Measurements from ENCODE around the gene NCOA7.
A peak's percentile ranks its signal among the peaks of the same experiment; 100 is the strongest.
"Not testable (repeated sequence)": the region's sequence is repeated elsewhere in the genome, so short reads cannot be mapped to it uniquely, and the experiment has no call there.

Gene NCOA7

DNA sequence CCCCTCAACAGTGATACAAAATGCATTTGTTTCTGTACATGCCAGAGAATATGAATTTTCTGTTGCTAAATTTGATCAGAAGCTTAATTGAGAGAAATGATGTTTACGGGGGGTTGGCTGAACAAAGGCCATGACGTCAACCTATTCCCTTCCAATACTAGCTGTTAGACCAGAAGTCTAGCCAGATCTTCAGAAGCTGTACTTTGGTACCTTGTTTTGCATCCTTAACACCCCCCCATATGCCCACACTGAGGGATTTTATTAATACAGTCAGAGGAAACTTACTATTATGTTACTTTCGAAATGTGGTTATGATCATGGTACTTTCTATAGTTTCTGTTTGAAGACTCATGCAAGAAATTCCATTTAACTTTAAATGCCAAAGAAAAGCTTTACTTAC, 3.1 kb downstream of the NCOA7 start:
- DNase-seq, result no peak

DNA sequence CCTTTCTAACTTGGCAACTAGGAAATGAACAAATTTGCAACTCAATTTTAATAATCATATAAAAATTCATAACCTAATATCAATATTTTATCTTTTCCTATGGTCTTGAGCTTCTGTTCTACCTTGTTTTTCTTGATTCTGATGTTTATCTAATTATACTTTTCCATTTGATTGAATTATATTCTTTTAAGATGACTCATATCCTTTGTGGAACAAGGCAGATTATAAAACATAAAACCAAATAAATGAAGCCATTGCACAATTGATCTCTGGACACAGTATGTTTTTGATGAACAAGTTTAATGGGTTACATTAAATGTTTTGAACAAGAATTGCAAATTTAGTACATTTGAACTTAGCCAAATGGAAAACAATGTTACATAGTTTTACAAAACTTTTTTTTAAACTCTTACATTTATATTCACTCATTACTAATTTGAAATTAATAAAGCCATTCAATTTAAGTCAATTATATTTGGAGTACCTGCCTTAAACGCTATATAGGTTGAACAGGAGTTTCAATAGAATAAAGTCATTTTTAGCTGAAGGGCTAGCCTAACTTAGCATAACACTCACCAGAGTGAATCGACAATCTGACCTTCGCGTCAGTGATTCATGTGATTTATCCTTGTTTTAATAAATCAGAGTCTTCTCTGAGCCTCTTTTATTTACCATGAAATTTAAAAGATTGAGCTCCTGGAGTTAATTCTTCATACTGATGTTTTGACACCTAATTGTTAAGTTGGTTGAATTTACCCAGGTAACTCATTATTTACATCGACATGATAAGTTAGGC, 3.8 kb downstream of the NCOA7 start:
- no peak for DNase-seq

- no peak for DNase-seq
Observed at GRCh38 chr6:125795301-125795700, 4.5 kb downstream of the NCOA7 start.

GRCh38 chr6:125797120-125797885, 6.5 kb downstream of the NCOA7 start:
- no peak for DNase-seq

DNA sequence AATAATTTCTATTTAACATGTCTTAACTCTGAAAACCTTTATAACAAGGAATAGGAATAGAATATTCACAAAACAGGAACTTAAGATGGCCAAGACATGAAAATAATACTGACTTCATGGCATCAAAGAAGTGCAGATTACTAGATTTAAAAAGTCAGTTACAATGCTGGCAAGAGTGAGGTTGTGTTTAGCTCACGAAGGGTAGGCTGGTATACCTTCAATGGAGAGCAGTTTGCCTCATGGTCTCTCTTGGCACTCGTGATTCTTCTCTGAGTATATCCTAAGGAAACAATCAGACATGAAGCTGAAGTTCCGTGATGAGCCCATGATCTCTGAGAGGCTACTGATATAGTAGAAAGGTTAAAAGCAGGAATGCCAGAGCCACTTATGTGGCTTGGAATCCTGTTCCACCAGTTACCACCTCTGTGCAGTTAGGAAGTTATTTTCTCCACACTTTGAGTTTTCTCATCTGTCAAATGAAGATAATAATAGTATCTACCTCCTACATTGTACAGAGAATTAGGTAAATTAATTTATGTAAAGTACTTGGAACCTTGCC, 7.2 kb downstream of the NCOA7 start:
- DNase-seq, result no peak

- DNase-seq, result no peak
Observed at GRCh38 chr6:125798734-125799508, 8.2 kb downstream of the NCOA7 start.

GRCh38 chr6:125802383-125802782, 11.6 kb downstream of the NCOA7 start:
- no peak for DNase-seq

DNA sequence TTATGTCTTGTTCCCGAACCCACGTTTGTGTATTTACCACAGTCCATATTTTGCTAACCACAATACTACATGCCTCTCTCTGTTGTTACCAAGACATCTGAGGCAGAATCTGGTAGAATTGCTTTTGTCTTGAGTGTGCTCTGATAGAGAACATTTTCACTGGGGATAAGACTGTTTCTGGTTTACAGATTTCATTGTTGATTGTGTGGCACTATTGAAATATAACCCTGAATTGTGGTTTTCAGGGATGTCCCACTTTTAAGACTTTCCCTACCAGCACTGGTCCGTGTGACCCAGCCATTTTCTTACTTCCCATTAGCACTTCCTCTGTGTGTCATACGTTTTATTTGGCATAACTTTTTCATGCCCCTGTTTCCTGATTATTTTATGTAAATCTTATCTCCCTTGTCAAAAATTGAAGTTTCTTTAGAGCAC, 12.2 kb downstream of the NCOA7 start:
- DNase-seq, result no peak

DNA sequence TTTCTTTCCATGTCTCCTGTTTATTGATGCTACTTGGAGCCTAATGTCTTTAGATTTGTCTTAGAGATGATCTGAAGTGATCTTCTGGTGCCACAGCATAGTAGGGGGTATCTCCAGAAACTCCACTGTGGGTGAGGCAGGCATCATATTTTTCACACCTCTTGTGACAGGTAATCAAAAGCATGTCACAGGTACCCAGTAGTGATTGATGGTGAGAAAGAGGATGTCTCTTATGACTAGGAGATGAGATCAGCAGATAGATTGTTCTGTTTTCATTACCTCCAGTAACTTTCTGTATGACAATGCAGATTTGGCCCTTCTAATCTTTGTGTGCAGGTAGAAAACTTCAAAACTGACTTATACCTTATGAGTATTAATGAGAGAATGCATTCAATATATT, 13.5 kb downstream of the NCOA7 start:
- DNase-seq, result peak in 1 of 2 experiments; percentile 28

- DNase-seq, result not testable (repeated sequence)
Observed at GRCh38 chr6:125804866-125805425, 14.2 kb downstream of the NCOA7 start.

DNA sequence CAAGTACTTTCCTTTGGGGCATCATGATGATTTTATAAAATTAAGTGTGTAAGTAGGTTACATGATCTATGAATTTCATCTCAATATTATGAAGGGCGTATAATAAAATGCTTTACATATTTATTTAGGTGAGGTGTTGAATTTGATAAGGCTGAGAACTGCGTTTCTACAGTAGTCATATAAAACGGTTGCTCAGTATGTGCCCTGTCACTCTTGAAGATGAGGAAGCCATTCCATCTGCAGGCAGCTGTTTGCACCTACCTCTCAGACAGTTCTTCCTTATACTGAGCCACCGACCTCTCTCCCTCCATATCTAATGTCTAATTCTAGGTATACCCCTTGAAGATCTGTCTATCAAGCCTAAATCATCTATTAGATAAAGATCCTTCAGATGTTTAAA, 16.1 kb downstream of the NCOA7 start:
- DNase-seq, result no peak

- no peak for DNase-seq
Observed at GRCh38 chr6:125807293-125807692, 16.5 kb downstream of the NCOA7 start.

GRCh38 chr6:125808060-125808459, 17.3 kb downstream of the NCOA7 start:
- DNase-seq, result no peak

- no peak for DNase-seq
Observed at GRCh38 chr6:125808591-125808990, 17.8 kb downstream of the NCOA7 start.

- DNase-seq, result no peak
Observed at GRCh38 chr6:125809570-125810170, 18.9 kb downstream of the NCOA7 start.

DNA sequence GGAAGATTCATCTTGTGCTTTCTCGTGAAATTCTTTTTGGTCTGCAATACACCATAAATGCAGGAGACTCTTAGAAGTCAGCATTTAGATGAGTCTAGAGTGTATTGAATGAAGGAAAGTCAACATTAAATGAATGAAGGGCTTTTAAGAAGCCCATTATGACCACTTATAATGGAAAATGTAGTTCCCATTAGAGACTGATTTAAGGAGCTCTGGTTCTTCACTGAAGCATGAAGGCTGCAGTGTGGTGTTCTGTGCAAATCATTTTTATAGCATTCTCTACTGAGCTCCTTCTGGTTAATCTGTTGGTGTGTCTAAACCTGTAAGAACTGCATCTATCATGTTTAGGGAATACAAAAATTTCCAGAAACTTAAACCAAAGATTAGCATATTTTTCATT, 19.7 kb downstream of the NCOA7 start:
- DNase-seq, result no peak

DNA sequence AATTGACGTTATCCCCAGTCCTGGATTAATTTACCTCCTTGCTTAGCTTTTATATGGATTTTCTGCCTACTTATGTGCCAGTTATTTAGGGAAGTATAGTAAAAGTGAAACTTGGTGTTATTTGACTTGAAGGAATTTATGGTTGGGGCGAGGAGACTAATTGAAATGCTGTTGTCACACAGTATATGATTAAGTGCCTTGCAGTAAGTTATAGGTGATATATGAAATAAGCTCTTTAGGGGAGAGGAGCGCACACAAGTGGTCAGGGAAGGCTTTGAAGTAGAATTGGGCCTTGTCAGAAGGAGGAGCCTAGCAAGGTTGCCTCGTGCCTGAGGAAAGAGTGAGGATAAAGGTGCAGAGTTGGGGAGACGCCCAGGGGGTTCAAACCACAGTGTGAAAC, 20.5 kb downstream of the NCOA7 start:
- DNase-seq, result no peak

- DNase-seq, result no peak
Observed at GRCh38 chr6:125812394-125813292, 21.9 kb downstream of the NCOA7 start.

DNA sequence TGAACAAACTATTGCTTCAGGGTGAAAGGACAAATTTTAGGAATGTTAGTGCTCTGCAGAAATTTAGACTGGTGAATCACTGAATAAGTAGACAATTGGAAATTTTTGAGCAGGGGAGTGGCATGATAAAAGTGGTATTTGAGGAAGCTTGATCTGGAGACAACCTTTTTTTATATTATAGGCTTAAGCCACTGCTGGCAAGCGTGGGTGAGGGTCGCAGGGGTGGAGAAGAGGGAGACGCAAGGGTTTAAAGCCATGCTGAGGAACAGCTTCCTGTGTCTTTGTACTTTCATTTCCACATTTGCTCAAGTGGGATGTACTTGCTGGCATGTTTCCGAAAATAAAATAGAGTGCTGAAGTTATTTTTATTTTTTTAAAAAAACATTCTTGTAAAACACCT, 23.7 kb downstream of the NCOA7 start:
- DNase-seq, result no peak

GRCh38 chr6:125815080-125815910, 24.5 kb downstream of the NCOA7 start:
- no peak for DNase-seq
